Activated T-cell treated with anti-CD3 and anti-CD28 coated beads, Interleukin-2, amount 50 U/mL, for 1 hour (primary cell): ENCODE data around the gene SMARCA4.

Source experiments
- DNase-seq: peaks from one replicate; pipeline ENCODE4 v3.0.0-alpha.2; 2020

The SMARCA4 gene

DNA sequence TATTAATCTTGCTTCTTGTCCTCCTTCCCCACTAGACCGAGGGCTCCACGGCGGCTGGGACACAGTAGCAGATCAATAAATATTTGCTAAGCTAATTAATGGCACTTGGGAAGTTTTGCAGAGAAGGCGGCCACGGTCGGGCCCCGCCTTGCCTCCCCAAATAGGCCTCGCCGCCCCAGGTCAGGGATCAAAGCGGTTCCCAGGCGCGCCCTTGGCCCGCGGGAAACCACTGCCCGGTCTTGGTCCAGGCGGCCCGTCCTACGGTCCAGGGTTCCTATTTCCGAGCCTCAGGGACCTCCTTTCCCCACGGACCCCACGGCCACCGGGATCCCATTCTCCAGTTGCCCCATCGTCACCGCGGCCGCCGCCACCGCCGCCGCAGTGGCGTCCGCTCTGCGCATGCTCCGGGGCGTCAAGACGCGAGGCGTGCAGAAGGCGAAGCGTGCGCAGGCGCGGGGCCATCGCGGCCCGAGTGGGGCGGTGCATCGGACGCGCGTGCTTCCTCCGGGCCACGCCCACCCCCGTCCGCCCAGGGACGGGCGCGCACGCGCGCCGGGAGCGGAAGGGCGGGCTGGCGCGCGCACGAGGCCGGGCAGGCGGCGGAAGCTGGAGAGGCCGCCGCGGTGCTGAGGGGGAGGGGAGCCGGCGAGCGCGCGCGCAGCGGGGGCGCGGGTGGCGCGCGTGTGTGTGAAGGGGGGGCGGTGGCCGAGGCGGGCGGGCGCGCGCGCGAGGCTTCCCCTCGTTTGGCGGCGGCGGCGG, at the start of gene SMARCA4:
Gene SMARCA4, plus strand, starts transcription at position 717 of the 759 bp plus-strand sequence. CDS start 23,122 bp downstream, outside the sequence.
- DNase-seq: peak; percentile 99

- no peak for DNase-seq
Measured at GRCh38 chr19:10911579-10912363, 49.1 kb upstream of the SMARCA4 start.

DNA sequence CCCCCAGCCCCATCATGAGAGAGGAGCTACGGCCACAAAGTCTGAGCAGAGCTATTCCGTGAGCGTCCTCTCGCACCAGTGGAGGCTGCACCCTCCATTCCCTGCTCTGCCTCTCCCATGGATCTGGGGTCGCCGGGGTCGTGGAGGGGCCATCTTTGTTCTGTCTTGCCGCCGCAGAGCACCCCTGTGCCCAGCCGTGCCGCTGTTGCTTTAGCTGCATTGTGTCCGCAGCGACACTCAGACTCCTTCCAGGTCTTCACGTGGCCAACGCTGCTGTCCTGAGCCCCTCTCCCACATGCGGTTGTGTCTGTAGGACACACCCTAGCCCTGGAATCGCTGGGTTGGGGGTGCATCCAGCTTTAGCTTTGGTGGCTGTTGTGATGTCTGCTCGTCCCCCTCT, 48.2 kb upstream of the SMARCA4 start:
- no peak for DNase-seq

DNA sequence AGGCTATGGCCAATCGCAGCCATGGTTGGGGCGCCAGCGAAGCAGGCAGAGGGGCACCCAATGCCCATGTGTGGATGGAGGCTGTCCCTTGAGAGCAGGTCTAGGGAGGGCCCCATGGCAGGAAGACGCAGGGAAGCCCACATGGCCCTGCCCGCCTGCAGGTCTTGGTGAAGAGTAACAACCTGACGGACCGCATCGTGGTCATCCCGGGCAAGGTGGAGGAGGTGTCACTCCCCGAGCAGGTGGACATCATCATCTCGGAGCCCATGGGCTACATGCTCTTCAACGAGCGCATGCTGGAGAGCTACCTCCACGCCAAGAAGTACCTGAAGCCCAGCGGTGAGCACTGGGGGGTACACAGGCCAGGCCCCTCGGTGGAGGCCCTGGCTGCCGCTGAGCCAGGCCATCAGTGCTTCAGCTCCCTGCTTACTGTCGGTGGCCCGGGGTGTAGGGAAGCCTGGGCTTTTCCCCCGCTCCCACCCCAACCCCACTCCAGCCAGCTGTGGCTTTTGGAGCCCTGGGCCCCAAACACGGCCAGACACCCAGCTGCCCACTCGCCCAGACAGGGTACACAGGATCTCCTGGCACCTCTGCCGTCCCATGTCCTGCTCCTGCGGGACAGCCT, 47.0 kb upstream of the SMARCA4 start:
- no peak for DNase-seq

GRCh38 chr19:10915130-10916091, 45.4 kb upstream of the SMARCA4 start:
- DNase-seq: no peak

GRCh38 chr19:10916602-10917001, 44.2 kb upstream of the SMARCA4 start:
- no peak for DNase-seq

- no peak for DNase-seq
Measured at GRCh38 chr19:10918359-10918758, 42.5 kb upstream of the SMARCA4 start.

DNA sequence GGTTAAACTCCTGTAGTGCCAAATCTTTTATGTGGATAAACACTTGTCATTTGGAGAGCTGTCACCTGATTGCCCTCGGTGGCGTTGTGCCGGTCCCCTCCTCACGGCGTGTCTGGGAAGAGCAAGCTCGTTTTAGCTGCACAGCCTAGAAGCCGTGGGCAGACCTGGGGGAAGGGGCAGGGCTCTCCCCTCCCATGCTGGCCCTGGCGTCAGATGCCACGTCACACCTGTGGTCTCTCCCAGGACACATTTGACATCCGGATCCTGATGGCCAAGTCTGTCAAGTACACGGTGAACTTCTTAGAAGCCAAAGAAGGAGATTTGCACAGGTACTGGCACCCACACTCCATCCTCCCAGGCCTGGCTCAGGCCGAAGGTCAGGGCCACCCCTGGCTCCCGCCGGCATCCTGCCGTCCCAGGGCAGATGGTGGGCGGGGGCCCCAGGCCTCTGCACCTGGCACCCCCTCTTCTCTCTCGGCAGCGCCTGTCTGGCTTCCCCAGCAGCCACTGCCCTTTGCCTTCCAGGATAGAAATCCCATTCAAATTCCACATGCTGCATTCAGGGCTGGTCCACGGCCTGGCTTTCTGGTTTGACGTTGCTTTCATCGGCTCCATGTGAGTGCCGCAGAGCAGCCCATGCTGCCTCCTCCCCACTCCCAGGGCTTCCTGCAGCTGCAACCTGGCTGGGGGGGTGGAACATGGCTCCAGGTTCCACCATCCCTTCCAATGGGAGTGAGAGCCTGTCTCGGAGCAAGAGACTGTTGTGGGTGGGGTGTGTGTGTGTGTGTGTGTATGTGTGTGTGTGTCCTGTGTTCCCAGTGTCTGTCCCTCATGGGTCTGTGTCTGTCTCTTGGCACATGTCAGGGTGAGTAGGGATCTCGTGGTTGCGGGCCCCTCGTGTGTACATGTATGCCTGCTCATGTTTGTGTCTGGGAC, 41.2 kb upstream of the SMARCA4 start:
- no peak for DNase-seq

DNA sequence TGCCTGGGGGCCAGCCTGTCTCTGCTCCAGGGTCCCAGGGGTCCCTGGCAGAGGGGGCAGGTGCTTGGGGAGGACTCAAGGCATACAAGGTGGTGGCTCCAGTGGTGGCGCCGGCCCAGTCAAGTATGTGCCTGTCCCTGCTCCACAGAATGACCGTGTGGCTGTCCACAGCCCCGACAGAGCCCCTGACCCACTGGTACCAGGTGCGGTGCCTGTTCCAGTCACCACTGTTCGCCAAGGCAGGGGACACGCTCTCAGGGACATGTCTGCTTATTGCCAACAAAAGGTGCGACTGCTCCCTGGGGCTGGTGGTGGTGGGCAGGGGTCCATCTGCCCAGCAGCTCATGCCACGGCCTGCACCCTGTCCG, 40.6 kb upstream of the SMARCA4 start:
- no peak for DNase-seq

DNA sequence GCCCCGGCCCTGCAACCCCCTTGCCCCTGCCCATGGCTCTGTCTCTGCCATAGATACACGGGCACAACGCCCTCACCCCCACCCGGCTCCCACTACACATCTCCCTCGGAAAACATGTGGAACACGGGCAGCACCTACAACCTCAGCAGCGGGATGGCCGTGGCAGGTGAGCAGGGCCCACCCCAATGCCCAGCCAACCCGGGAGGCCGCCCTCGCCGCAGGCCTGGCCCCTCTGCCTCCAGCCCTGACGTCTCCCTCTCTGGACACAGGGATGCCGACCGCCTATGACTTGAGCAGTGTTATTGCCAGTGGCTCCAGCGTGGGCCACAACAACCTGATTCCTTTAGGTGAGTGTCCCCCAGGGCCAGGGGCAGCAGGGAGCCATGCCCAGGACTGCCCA, 40.0 kb upstream of the SMARCA4 start:
- DNase-seq: no peak

GRCh38 chr19:10921199-10921909, 39.5 kb upstream of the SMARCA4 start:
- DNase-seq: no peak

DNA sequence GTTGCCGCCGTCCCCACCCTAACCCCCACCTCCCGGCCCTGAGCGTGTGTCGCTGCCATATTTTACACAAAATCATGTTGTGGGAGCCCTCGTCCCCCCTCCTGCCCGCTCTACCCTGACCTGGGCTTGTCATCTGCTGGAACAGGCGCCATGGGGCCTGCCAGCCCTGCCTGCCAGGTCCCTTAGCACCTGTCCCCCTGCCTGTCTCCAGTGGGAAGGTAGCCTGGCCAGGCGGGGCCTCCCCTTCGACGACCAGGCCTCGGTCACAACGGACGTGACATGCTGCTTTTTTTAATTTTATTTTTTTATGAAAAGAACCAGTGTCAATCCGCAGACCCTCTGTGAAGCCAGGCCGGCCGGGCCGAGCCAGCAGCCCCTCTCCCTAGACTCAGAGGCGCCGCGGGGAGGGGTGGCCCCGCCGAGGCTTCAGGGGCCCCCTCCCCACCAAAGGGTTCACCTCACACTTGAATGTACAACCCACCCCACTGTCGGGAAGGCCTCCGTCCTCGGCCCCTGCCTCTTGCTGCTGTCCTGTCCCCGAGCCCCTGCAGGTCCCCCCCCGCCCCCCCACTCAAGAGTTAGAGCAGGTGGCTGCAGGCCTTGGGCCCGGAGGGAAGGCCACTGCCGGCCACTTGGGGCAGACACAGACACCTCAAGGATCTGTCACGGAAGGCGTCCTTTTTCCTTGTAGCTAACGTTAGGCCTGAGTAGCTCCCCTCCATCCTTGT, 38.8 kb upstream of the SMARCA4 start:
- DNase-seq: no peak

- DNase-seq: no peak
Measured at GRCh38 chr19:10922638-10923014, 38.2 kb upstream of the SMARCA4 start.

- DNase-seq: no peak
Measured at GRCh38 chr19:10923260-10924112, 37.3 kb upstream of the SMARCA4 start.

DNA sequence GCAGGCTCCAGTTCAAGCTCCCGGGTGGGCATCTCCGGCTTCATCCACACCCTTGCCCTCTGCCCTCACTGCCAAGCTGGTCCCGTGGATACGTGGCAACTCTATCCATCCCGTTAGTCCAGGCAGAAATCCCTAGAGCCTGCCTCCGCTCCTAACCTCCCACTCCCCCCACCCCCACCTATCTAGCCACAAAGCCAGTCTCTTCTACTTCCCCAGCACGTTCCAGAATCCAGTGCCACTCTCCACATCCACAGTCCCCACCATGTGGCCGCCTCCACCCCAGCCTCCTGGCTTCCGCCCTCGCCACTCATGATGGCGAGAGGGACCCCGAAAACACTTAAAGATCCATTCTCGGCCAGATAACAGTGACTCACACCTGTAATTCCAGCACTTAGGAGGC, 36.2 kb upstream of the SMARCA4 start:
- DNase-seq: no peak

DNA sequence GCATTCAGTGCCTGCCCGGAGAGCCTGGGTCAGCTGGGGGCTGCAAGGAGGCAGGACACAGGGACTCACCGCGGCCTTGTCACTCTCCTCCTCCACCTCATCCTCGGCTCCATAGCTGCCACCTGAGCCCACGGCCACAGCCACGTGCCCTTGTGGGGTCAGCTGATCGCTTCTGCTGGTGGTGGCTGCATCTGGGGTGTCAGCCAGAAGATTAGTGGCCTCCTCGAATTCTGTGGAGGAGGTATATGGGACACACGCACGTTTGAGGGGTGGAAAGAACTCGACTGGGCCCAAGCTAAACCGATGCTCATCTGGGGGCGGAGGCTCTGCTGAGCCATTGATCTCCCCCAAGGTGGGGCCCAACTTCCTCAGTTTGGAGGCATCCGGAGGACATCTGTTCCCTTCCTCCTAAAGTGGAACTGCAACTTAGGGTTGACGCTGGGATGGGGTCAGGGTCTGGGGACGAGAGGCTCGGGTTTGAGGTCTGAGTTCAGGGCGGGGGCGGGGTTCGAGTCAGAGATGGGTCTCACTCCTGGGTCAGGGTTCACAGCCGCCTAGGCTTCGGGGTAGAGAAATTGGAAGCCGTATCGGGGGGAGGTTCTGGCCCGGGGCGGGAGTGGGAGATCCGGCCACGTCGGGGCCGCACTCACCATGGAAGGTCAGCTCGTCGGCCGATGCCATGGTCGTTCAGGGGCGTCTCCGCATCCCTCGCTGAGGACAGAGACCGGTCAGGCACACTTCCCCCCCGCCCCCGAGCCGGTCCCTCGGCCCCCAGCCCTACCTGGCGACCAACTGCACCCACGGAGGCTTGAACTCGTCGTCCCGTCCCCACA, 32.9 kb upstream of the SMARCA4 start:
- DNase-seq: no peak

- DNase-seq: peak; percentile 91
Measured at GRCh38 chr19:10928563-10929401, 32.0 kb upstream of the SMARCA4 start, which contains the start of the genes TIMM29 and YIPF2. Gene TIMM29, plus strand, starts transcription at chr19:10928811. Its CDS starts 12 bp downstream, at chr19:10928823. Gene YIPF2, minus strand, starts transcription at chr19:10928639. Its CDS starts 229 bp downstream, at chr19:10928410.
